Kidney epithelial cell (primary cell): ENCODE data around the gene MYOM1. TPM values are rescaled to one million over a fixed set of nuclear protein-coding genes. Genes with fewer than 3 reads are reported as not detected.

Source experiments
- DNase-seq: peaks from one replicate; pipeline ENCODE4 v3.0.0-alpha.2; 2010; ENCODE audit warnings: low read depth
- H3K27me3 ChIP-seq: 2 replicates; pipeline ENCODE4 v1.6.0; 2011; ENCODE audit warnings: low read length; ENCODE audit not compliant: control insufficient read depth, insufficient read depth
- H3K36me3 ChIP-seq: 2 replicates; pipeline ENCODE4 v1.5.1; 2011; ENCODE audit warnings: low read length; ENCODE audit not compliant: control insufficient read depth, insufficient read depth
- H3K4me3 ChIP-seq: 2 replicates; pipeline ENCODE4 v1.5.1; 2011; ENCODE audit warnings: low read depth, mild to moderate bottlenecking, control low read depth, low read length
- total RNA-seq: library from RNA; depleted of rRNA; stranded (reverse); fragments of >200 nt; gene quantifications from 2 replicates; pipeline ENCODE4 v1.2.3, GENCODE V29; 2015
- TF ChIP-seq, protein P1 (sequence below): IDR thresholded peaks from 2 replicates; pipeline ENCODE4 v1.5.1; 2011; ENCODE audit warnings: mild to moderate bottlenecking, moderate library complexity, low read length, control low read depth, inconsistent platforms; ENCODE audit not compliant: insufficient read depth, poor library complexity, severe bottlenecking

Gene MYOM1
- total RNA-seq, 1 donor from 2014 or later = 0.04 TPM

DNA sequence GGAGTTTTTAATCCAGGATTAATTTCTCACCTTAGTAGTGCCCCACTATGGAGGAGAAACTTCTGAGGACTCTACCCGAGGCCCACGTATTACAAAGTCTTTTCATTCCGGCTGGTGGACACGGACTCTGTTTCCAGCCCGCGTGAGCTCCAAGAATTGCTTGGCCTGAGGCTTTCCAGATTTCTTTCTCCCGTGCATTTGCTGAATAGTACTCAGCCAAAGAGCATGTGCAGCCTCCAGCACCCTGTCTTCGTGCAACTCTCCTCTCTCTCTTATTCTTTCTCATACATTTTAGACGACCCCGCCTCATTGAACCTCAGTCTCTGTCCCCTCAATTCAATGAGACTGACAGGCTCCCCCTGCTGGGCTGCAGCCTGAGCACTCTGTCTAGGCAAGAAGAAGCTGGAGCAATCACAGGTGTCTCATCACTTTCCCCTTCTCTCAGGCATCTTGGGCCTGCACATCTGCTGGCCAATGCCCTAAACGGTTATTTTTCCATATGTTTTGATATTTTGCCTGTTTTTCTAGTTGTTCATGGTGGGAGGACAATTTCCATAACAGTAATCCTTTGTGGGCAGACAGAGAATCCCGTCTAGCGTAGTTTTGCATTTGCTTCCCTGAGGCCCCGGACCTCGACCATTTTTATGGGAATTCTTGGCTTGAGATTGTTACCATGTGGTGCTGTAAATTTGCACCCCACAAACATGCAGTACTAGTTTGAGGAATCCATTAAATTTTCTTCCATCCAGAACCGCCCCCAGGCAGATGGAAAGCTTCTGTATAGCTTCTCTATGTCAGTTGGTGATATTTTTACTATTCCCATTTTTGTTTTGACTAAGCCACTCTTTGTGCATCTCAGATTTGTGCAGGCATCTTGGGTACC is 156.7 kb downstream of the MYOM1 start:
- Histone ChIP-seq H3K36me3 (no peaks in the 10 kb centered on the region), H3K4me3 (no peak overlapping the region), H3K27me3 (no peaks in the 10 kb centered on the region)
- TF ChIP-seq, protein P1, sequence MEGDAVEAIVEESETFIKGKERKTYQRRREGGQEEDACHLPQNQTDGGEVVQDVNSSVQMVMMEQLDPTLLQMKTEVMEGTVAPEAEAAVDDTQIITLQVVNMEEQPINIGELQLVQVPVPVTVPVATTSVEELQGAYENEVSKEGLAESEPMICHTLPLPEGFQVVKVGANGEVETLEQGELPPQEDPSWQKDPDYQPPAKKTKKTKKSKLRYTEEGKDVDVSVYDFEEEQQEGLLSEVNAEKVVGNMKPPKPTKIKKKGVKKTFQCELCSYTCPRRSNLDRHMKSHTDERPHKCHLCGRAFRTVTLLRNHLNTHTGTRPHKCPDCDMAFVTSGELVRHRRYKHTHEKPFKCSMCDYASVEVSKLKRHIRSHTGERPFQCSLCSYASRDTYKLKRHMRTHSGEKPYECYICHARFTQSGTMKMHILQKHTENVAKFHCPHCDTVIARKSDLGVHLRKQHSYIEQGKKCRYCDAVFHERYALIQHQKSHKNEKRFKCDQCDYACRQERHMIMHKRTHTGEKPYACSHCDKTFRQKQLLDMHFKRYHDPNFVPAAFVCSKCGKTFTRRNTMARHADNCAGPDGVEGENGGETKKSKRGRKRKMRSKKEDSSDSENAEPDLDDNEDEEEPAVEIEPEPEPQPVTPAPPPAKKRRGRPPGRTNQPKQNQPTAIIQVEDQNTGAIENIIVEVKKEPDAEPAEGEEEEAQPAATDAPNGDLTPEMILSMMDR = peak; percentile 85
- no peak for DNase-seq

DNA sequence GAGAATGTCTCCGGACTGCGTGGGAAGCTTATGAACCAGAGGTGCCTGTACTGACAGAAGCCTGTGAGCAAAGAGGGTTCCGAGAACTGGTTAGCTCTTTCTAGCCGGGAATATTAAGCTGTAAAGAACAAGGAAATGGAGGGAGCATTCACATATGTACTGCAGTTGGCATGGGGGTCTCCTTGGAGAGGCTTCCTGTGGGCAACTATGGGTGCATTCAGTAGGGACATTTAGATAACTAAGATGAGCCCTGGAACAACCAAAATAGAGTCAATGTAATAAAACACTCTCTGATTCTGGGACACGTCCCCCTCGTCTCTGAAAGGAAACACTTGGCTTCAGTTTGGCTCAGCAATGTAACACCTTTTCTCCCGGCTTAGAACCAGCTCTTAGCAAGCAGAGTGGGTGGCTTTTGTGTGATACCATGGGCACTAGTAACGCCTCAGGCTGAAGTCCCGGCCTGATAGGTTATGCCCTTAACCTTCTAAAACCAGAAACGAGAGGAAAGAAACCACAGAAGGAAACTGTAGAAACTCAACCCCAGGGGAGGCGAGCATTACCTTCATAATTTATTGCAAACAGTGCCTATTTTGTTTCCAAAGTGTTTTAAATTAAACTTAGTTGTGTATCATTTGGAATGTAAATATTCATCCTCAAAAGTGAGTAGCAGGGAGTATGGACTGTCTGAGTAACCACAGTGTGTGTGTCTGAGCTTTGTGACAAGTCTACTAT is 158.0 kb downstream of the MYOM1 start:
- no peaks in the 10 kb centered on the region for H3K27me3 ChIP-seq
- TF ChIP-seq, protein P1 = no peak
- H3K4me3 ChIP-seq = no peak overlapping the region
- H3K36me3 ChIP-seq = no peaks in the 10 kb centered on the region
- DNase-seq = no peak

DNA sequence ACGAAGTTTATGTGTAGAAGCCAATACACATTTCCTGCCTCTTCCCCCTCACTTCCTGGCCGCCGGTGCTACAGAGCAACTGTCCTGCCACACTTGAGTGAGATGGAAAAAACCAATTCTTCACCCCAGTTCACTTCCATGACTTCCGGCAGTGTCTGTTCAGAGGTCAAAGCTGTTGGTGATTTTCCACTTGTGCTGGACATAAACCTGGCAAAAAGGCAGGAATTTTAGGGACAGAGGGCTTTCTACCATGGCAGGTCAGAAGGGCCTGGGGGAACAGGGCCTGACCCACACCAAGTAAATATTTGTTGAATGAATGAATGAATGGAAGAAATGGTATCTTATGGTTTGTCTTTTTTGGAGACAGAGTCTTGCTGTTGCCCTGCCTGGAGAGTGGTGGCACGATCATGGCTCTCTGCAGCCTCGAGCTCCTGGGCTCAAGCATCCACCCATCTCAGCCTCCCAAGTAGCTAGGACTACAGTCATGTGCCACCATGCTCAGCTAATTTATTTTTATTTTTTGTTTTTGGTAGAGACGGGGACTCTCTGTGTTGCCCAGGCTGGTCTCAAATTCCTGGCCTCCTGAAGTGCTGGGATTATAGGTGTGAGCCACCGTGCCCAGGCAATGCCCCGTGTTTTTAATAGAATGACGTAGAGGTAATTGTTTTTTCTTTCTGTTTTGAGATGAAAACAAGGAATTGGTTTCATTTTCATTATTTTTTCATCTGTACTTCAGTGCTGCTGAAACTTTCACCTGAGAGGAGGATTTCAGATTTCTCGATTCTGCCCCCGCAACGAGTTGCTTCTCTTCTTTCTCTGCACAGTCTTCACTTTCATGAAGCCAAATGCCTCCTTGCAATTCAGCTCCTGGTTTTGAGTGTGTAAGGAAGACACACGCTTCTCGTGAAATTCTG is 158.8 kb downstream of the MYOM1 start:
- Histone ChIP-seq H3K4me3 (no peak overlapping the region), H3K27me3 (no peaks in the 10 kb centered on the region), H3K36me3 (no peaks in the 10 kb centered on the region)
- no peak for DNase-seq
- TF ChIP-seq, protein P1 = no peak

DNA sequence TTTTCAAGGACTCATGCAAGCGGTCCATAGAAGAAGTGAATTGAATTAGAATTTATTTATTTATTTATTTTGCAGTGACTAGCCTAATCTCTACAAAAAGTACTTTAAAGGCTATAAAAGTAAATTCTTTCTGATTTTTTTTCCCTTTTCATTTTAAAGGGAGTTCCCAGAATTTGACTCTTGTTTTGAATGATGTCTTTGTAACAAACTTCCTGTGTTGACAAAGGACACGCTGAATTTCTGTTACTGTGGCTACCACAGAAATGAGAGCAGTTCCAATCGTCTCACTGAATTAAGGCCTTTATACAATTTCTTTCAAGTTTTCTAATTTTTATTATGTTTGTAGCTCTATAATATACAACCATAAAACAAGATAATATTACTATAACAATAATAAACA is 160.5 kb downstream of the MYOM1 start:
- no peaks in the 10 kb centered on the region for H3K27me3 ChIP-seq
- no peaks in the 10 kb centered on the region for H3K36me3 ChIP-seq
- TF ChIP-seq, protein P1 = no peak
- H3K4me3 ChIP-seq = no peak overlapping the region
- DNase-seq = no peak

DNA sequence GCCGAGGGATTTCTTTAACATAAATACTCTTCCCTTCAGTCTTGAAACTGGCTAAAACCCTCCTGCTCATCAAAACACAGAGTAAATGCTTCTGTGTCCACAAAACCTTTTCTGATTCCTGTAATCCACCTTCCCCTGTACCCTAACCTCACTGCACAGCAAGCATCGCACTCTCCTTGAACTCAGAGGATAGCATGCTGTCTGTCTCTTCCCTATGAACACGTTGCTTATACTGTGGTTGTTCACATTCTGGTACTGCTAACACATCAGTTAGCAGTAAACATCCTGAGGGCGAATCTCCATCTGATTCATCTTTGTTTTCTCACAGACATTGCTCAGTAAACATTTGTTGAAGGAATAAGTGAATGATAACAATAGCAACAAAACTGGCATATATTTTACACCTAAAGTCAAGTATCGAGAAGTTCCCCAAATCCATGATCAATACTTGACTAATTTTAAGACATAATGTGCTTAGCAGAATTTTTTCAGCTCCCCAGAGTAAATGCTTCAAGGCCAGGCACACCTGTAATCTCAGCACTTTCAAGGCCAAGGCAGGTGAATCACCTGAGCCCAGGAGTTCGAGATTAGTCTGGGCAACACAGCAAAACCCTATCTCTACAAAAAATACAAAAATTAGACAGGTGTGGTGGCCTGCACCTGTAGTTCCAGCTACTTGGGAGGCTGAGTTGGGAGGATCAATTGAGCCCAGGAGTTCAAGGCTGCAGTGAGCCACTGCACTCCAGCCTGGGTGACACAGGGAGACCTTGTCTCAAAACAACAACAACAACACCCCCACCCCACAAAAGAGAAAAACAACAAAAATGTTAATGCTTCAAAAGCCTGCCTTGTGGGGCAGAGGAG is 161.2 kb downstream of the MYOM1 start:
- Histone ChIP-seq H3K27me3 (no peaks in the 10 kb centered on the region), H3K36me3 (no peaks in the 10 kb centered on the region), H3K4me3 (no peak overlapping the region)
- DNase-seq = no peak
- TF ChIP-seq, protein P1 = no peak
